Left kidney (tissue), 8 donors: ENCODE results near the gene TRPM7. TPM values are rescaled to one million over a fixed set of nuclear protein-coding genes. Genes with fewer than 3 reads are reported as not detected.
A peak's percentile ranks its signal among the peaks of the same experiment; 100 is the strongest.
"Not testable (repeated sequence)": the region's sequence is repeated elsewhere in the genome, so short reads cannot be mapped to it uniquely, and the experiment has no call there.

Experiments used
- DNase-seq: peaks from one replicate; pipeline ENCODE4 v3.0.0-alpha.2; 2013
- long read RNA-seq, 8 donors: transcript quantifications; one replicate each; lab custom pipeline, GENCODE V29; 2026
- polyA plus RNA-seq: library from polyadenylated mRNA; unstranded; fragments of 120-200 nt; gene quantifications from one replicate; pipeline ENCODE4 v1.2.1, GENCODE V29; 2013; ENCODE audit not compliant: insufficient read length

TRPM7 gene, protein sequence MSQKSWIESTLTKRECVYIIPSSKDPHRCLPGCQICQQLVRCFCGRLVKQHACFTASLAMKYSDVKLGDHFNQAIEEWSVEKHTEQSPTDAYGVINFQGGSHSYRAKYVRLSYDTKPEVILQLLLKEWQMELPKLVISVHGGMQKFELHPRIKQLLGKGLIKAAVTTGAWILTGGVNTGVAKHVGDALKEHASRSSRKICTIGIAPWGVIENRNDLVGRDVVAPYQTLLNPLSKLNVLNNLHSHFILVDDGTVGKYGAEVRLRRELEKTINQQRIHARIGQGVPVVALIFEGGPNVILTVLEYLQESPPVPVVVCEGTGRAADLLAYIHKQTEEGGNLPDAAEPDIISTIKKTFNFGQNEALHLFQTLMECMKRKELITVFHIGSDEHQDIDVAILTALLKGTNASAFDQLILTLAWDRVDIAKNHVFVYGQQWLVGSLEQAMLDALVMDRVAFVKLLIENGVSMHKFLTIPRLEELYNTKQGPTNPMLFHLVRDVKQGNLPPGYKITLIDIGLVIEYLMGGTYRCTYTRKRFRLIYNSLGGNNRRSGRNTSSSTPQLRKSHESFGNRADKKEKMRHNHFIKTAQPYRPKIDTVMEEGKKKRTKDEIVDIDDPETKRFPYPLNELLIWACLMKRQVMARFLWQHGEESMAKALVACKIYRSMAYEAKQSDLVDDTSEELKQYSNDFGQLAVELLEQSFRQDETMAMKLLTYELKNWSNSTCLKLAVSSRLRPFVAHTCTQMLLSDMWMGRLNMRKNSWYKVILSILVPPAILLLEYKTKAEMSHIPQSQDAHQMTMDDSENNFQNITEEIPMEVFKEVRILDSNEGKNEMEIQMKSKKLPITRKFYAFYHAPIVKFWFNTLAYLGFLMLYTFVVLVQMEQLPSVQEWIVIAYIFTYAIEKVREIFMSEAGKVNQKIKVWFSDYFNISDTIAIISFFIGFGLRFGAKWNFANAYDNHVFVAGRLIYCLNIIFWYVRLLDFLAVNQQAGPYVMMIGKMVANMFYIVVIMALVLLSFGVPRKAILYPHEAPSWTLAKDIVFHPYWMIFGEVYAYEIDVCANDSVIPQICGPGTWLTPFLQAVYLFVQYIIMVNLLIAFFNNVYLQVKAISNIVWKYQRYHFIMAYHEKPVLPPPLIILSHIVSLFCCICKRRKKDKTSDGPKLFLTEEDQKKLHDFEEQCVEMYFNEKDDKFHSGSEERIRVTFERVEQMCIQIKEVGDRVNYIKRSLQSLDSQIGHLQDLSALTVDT (N-terminal part only)
- polyA plus RNA-seq = 59.4 TPM
- long read RNA-seq, donor 1 = 0 reads
- long read RNA-seq, donor 2 = 0 reads
- long read RNA-seq, donor 3, partial matches to known transcripts = 5 of 5 reads
- long read RNA-seq, donor 3, other reads (novel, unspliced or antisense) = 0 of 5 reads
- long read RNA-seq, donor 4 = 0 reads
- long read RNA-seq, donor 5, full-length matches to known transcripts = 3 of 3 reads
- long read RNA-seq, donor 5, partial matches to known transcripts = 0 of 3 reads
- long read RNA-seq, donor 5, other reads (novel, unspliced or antisense) = 0 of 3 reads
- long read RNA-seq, donor 6 = 0 reads
- long read RNA-seq, donor 7, full-length matches to known transcripts = 1 of 9 reads
- long read RNA-seq, donor 7, partial matches to known transcripts = 8 of 9 reads
- long read RNA-seq, donor 7, other reads (novel, unspliced or antisense) = 0 of 9 reads
- long read RNA-seq, donor 8 = 0 reads

DNA sequence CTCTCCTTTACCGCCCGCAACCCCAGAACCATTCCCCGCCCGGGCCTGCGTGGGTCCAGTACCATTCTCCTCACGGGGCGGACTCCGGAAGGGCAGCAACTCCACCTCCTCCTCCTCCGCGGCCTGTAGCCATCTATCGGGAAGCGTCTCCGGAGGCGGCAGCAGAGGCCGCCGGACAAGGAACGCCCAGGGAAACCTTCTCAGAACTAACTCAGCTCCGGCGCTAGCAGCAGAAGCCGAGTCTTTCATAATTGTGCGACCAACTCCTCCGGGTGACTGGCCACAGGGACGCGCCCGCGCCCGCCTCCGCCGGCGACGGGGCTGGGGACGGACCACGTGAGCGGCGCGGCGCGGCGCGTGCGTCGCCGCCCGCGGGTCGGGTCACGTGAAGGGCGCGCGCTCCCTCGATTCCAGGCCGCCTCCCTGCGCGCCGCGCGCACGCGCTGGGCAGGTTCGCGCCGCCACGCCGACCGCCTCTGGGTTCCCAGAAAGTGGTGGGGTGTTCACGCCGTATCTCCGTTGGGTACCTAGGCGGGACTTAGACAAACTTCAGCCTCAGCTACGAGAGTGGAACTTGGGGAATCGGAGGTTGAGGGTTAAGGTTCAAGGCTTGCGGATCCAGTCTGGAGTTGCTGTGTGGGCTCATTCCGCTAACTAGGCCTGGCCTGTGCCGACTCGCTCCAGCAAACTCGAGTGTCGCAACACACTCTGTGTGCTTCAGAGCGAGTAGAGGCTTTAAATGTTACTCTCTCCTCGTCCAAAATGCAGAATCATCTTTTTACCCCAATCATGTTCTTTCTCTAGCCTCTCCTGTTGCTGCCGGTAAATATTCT, at the start of gene TRPM7:
Gene TRPM7, minus strand, starts transcription at position 329 of the 833 bp plus-strand sequence. Its CDS starts 264 bp downstream, at position 65.
- DNase-seq = peak; percentile 89

DNA sequence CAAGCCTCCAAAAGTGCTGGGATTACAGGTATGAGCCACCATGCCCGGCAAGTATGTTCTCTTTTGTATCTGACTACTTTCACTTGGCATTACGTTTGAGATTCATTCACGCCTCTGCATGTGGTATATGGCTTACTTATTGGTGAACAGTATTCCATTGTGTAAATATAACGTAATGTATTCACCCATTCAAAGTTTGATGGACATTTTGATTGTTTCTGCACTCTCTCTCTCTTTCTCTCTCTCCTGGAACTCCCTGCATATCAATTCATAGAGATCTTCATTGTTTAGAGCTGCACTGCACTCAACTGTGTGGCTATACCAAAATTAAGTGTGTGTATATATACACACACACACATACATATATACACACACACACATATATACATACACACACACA, 48.6 kb upstream of the TRPM7 start:
- DNase-seq = no peak

DNA sequence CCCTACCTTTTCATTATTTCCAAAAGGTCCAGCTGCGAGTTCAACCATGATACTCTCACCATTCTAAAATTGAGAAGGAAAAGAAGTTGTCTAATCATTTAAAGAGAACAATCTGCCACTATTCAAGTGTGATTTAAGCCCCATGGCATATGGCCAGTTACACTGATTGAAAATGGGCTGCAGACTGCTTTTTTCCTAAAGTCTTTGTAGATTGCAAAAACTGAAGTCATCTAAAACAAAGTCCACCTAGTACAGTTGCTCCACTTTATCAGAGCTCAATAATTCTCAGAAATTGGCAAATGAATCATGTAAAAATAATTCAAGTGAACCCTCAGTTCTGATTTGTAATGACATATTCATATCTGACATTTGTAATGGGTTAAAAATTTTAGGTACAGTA, 39.7 kb upstream of the TRPM7 start:
- no peak for DNase-seq

DNA sequence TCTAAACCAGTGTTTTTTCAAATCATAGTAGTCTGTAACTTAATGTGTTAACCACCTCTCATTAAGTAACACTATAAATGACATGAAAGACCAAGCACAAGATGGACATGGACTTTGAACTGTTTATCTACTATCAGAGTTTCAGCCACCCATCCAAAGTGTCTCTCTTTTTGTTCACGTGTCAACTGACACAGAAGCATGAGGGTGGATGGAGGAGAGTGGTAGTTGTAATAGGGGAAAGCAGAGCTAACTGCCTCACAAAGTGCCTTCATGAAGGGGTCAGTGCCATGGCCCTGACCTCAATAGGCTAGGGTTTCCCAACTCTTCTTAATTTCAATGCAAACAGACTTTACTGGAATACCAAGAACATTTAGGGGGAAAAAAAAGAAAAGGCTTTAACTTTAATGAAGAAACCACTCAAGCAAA, 32.1 kb upstream of the TRPM7 start:
- DNase-seq = no peak

DNA sequence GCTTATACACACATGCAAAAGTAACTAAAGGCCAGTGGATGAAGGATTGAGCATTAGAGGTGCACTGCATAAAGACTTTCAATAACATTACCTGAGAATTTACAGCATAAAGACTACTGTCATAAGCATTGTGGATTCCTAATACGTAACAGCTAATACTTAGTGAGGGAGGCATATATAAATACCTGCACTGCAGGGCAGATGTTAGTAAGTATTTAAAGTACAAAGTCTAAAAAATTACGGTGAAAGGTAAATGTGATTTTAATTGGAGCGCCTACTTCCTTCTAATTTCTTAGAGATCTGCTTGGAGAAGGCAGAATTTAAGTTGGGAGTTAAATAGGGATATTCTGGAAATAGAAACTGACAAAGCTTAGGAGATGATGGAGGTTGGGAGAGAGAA, 25.4 kb upstream of the TRPM7 start:
- no peak for DNase-seq

DNA sequence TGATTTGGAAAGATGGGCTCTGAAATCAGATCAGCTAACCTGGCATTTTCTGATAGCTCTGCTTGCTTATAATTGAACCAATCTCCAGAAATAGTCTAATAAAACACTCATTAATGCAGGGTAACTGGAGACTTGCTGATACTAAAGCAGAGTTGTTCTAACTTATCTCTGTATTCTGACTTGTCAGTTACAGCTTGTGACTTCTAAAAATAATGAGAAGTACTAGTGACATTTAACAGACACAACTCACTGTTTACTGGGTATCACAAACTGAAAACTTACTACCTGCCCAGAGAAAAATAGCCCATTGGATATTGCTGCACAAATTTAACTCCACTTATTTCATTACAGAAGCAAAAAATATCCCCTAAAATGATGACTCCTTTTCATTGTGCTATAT, 24.0 kb upstream of the TRPM7 start:
- DNase-seq = no peak

DNA sequence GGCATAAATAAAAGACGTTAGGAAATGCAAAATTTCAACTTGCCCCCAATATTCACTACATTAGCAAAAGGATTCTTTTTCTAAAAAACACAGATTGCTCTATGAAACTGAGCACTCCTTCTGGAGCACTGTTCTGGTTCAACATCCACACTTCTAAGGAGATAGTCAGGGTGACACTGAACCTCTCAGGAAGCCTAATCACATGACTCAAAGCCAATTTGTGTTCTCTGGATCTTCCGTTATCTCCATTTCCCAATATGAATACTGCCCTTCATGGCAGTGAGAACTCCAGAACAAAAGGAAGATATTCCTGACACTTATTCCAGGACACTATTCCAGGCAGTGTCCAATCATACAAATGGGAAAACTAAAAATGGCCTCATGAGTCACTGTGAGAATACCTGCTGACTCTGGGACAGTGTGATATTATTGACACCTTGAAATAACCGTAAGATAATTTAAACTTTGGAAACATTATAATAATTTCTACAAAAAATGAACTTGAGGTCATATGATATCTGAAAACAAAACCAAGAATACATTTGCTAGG, 21.4 kb upstream of the TRPM7 start:
- no peak for DNase-seq

DNA sequence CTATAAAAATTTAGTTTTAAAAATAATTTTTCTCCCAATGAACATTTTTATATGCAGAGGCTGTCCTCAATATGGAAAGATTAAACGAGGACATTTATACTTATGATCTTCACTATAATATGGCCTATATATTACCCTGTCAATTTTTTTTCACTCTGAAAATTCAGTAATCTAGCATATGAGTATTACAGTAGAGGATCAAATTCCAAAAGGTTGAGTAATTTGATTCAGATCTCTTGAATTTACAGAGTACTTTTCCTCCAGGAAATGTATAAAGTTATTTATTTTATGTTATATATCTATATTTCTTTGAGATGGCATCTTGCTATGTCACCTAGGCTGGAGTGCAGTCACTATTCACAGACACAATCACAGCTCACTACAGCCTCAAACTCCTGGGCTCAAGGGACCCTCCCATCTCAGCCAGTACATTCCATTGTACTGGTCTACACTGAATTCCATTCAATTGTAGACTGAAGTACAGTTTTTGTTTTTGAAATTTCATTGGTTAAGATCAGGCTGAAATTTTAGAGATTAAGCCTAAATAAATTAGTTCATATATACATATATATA, 16.3 kb upstream of the TRPM7 start:
- no peak for DNase-seq

DNA sequence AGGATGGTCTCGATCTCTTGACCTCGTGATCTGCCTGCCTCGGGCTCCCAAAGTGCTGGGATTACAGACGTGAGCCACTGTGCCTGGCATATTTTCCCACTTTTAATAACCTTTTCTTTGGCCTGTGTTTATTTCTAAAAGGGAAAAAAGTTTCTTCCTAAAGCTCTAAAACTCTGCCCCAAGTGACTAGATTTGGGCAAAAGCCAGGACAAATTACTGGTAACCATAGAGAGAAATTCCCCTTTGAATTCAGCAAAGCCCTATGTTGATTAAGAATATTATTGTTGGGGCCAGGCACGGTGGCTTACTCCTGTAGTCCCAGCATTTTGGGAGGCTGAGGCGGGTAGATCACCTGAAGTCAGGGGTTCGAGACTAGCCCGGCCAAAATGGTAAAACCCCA, 11.5 kb upstream of the TRPM7 start:
- no peak for DNase-seq

DNA sequence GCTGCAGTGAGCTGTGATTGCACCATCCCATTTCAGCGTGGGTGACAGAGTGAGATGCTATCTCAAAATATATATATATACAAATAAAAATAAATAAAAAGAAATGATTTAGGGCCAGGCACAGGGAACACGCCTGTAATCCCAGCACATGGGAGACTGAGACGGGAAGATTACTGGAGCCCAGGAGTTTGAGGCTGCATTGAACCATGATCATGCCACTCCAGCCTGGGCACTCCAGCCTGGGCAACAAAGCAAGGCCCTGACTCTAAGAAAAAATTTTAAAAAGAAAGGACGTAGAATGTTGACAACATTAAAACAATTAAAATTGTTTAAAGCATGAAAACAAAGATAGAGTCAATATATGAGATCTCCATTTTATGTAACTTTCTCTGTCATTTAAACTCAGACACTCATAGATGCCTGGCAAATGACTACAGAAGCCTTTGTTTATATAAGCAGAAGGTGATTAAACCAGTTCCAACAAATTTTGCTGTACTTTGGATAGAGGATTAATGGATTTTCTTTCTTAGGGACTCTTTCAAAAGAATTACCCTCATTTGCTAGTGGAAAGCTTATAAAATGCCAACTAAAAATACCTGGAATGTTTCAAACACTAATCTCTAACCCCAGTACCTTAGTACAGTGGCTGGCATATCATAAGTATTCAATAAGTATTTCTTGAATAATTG, 10.7 kb upstream of the TRPM7 start:
- DNase-seq = no peak

DNA sequence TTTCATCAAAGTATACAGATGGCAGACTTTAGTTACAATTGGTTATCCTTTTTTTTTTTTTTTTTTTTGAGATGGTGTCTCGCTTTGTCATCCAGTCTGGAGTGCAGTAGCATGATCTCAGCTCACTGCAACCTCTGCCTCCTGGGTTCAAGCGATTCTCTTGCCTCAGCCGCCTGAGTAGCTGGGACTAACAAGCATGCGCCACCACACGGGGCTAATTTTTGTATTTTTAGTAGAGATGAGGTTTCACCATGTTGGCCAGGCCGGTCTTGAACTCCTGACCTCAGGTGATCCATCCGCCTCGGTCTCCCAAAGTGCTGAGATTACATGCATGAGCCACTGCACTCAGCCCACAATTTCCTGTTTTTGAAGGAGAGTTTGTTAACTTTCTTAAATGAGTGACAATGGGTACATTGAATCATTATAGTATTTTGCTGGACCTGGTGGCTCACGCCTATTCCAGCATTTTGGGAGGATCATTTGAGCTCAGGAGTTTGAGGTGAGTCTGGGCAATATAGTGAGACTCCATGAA, 8.1 kb upstream of the TRPM7 start:
- DNase-seq = not testable (repeated sequence)

DNA sequence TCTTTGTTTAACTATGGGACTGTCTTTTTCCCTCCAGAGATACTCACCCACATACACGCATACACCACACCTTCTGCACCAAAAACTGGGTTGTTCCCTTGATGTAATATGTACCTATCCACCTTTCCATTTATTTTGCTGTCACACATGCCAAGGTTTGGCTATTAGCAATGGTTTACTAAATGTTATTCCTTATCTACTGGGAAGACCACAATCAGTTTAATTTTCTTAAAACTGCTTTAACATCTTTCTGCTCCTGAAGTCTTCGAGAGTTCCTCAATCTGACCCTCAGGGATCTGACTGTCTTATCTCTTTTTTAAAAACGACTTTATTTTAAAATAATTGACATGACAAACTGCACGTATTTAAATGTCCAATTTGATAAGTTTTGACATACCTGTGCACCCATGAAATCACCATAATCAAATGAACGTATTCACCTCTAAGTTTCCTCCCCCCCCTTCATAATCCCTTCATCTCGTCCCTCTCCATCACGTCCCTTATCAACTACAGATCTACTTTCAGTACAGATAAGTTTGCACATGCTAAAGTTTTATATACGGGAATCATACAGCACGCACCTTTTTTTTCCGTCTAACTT, 805 bp upstream of the TRPM7 start:
- DNase-seq = no peak

DNA sequence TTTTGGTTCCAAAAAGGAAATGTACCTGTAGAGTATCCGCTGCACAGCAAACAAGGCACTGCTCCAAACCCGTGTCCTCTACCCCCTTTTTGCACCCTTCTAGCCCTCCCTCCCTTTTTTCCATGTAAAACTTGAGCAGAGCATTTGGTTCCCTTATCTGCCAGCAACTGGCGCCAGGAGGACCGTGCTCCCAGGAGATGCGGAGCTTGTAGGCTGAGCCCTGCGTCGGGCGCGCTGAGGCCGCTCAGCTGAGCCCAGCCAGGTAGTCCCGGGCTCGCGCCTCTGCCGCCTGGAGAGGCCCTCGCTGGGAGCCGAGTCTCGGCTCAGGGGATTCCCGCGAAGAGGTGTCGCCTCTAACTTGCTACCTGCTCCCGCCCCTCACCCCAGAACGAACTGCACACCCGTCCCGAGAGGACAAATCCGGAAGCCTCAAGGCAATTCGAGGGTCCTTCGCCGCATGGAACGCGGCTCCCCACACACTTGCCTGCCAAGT, 575 bp downstream of the TRPM7 start:
- peak; percentile 46 for DNase-seq

DNA sequence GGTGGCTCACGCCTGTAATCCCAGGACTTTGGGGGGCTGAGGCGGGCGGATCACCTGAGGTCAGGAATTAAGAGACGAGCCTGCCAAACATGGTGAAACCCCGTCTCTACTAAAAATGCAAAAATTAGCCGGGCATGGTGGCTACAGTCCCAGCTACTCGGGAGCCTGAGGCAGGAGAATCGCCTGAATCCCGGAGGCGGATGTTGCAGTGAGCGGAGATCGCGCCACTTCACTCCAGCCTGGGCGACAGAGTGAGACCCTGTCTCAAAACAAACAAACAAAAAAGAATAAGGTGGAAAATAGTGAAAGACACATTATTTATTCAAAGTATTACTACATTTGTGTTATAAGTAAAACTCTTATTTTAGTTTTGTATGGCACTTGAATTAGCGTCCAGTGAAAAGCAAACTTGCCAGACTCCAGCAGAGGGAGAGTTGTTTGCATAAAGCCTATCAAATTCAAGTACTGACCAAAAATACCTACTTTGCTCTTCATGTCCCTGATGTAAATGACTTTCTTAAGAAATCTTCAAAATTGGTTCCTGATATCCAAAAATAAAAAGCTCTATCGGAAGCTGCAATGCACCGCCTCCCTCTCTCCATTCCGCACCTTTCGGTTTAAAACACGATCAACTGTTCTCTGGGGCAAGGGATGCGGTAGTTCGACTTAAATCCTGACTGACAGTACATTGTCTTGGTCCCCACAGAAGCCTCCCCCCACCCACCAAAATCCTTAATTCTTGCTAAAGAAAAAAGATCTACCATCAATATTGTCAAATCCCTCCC, 1.2 kb downstream of the TRPM7 start:
- DNase-seq = no peak

DNA sequence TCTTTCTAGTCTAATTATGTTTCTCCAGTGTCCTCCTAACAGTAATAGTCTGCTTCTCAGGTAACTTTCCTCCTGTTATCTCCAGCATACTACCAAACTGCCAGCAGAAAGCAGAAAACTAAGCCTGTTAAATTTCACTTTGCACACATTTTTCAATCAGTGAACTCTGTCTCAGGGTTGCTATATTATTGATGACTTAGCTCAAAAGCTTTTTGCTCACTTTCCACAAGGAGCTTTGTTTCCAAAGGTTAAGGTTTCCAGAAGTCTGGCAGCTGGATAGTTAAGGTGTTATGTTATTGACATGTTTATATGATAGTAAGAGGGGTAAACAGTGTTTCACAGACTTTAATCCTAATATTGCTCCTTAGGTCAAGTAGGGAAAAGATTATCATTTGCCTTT, 5.1 kb downstream of the TRPM7 start:
- no peak for DNase-seq

DNA sequence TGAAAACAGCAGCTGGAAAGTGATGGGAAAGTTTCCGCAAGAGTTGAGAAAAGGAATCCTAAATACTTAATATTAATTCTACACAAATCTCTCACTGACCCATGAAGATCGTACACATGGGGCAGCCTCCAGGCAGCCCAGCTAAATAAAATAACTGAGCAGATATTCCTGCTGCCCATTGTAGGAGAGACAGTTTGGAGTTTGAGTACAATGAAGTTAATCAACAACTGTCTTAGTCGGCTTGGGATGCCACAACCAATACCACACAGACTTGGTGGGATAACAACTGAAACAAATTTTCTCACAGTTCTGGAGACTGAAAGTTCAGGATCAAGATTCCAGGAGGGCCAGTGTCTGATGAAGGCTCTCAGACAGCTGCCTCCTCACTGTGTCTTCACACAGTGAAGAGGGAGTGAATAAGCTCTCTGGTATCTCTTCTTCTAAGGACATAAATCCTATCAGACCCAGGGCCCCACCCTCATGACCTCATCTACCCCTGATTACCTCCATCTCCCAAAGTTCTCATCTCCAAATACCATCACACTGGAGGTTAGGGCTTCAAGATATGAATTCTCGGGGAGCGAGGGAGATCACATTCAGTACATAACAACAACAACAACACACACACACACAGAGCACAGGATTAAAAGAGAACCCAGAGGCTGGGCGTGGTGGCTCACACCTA, 9.7 kb downstream of the TRPM7 start:
- no peak for DNase-seq
